Endothelial cell of umbilical vein (primary cell): ENCODE data around the gene SLC24A3. TPM values are rescaled to one million over a fixed set of nuclear protein-coding genes. Genes with fewer than 3 reads are reported as not detected.

Experiments
- BruUV-seq: library from RNA; stranded (reverse); fragments of 400-500 nt; replicated peaks from 2 replicates; lab custom pipeline; 2021; lab: Mats Ljungman, UMichigan
- CTCF ChIA-PET: fragments of 300-600, 350-600 bp; sonication (Branson Sonifier 250); formaldehyde crosslinking; loops from one replicate; lab custom pipeline; 2021; ENCODE audit warnings: antibody characterized with exemption, inconsistent platforms; lab: Charles Lee
- POLR2A ChIA-PET: fragments of 300-600, 350-600 bp; sonication (Branson Sonifier 250); formaldehyde crosslinking; loops from one replicate; lab custom pipeline; 2021; ENCODE audit warnings: antibody characterized with exemption, inconsistent platforms; lab: Charles Lee
- DNase-seq: peaks from one replicate; pipeline ENCODE4 v3.0.0-alpha.2; 2011; ENCODE audit warnings: low read depth, low spot score
- FAIRE-seq: peaks from 2 replicates; lab custom pipeline; 2011; peaks lifted over from hg19 to GRCh38; lab: Jason Lieb, UNC
- H2AFZ ChIP-seq: 2 replicates; pipeline ENCODE4 v1.6.0; 2012; ENCODE audit warnings: low read depth, low read length, control low read depth, inconsistent platforms
- H3K27ac ChIP-seq: 2 replicates; pipeline ENCODE4 v1.5.1; 2011; ENCODE audit warnings: low read depth, mild to moderate bottlenecking, control low read depth, low read length, moderate library complexity; ENCODE audit not compliant: insufficient read depth
- H3K27me3 ChIP-seq, 2 experiments: 2 replicates each; pipeline versions ENCODE4 v1.6.0 to v1.6.1; 2011; ENCODE audit warnings: low read length in 2 of 2, mixed read lengths in 1 of 2; ENCODE audit not compliant: control insufficient read depth in 2 of 2, insufficient read depth in 2 of 2
- H3K36me3 ChIP-seq, 2 experiments: 2 replicates in 1 of 2; 3 replicates in 1 of 2; pipeline ENCODE4 v1.5.1; 2011; ENCODE audit warnings: low read length in 2 of 2, mild to moderate bottlenecking in 1 of 2, moderate library complexity in 1 of 2; ENCODE audit not compliant: control insufficient read depth in 2 of 2, insufficient read depth in 2 of 2; ENCODE audit errors: extremely low read depth in 1 of 2
- H3K4me1 ChIP-seq: 3 replicates; pipeline ENCODE4 v1.5.1; 2011; ENCODE audit warnings: mild to moderate bottlenecking, low read length; ENCODE audit not compliant: control insufficient read depth, insufficient read depth; ENCODE audit errors: extremely low read depth
- H3K4me2 ChIP-seq: 2 replicates; pipeline ENCODE4 v1.6.1; 2011; ENCODE audit warnings: low read length, control low read depth, mixed read lengths; ENCODE audit not compliant: insufficient read depth
- H3K4me3 ChIP-seq, 3 experiments: fragments of 200-600 bp in 1 of 3; sonication (generic), shearing (Covaris generic) in 1 of 3; replicated peaks in 1 of 3; 2 replicates each; pipeline ENCODE4 v1.5.1; 2011 to 2016; ENCODE audit warnings: control low read depth in 3 of 3, low read length in 3 of 3, mild to moderate bottlenecking in 2 of 3, inconsistent platforms in 1 of 3, low read depth in 1 of 3, moderate library complexity in 1 of 3; ENCODE audit not compliant: insufficient read depth in 1 of 3
- H3K79me2 ChIP-seq: 2 replicates; pipeline ENCODE4 v1.6.0; 2012; ENCODE audit warnings: low read length, inconsistent platforms; ENCODE audit not compliant: control insufficient read depth, insufficient read depth
- H3K9ac ChIP-seq: replicated peaks from 2 replicates; pipeline ENCODE3; 2011; ENCODE audit warnings: low read length, control low read depth; ENCODE audit not compliant: insufficient read depth; ENCODE audit errors: extremely low read depth
- H3K9me1 ChIP-seq: replicated peaks from 3 replicates; pipeline ENCODE4 v1.6.0; 2011; ENCODE audit warnings: mild to moderate bottlenecking, low read length; ENCODE audit not compliant: control insufficient read depth, insufficient read depth; ENCODE audit errors: extremely low read depth
- H3K9me3 ChIP-seq: replicated peaks from 2 replicates; pipeline ENCODE4 v1.5.1; 2012; ENCODE audit warnings: low read length, inconsistent platforms; ENCODE audit not compliant: control insufficient read depth, insufficient read depth
- H4K20me1 ChIP-seq: replicated peaks from 2 replicates; pipeline ENCODE3; 2011; ENCODE audit warnings: mild to moderate bottlenecking, low read length; ENCODE audit not compliant: control insufficient read depth, insufficient read depth; ENCODE audit errors: extremely low read depth
- CTCF ChIP-seq, 2 donors: IDR thresholded peaks; 1 replicate in 1 of 2; 2 replicates in 1 of 2; pipeline ENCODE4 v1.5.1; 2011; ENCODE audit warnings: low read length in 2 of 2, mild to moderate bottlenecking in 2 of 2, moderate library complexity in 2 of 2, control low read depth in 1 of 2, inconsistent platforms in 1 of 2, low read depth in 1 of 2; ENCODE audit not compliant: insufficient read depth in 1 of 2; ENCODE audit errors: extremely low read depth in 1 of 2
- EZH2 ChIP-seq: IDR thresholded peaks from 2 replicates; pipeline ENCODE4 v1.6.1; 2012; ENCODE audit warnings: borderline replicate concordance, low read depth, mild to moderate bottlenecking, moderate library complexity, low read length, inconsistent platforms; ENCODE audit not compliant: severe bottlenecking
- FOS ChIP-seq: IDR thresholded peaks from 2 replicates; pipeline ENCODE4 v1.6.1; 2011; ENCODE audit warnings: mild to moderate bottlenecking, low read length, moderate library complexity, borderline replicate concordance; ENCODE audit not compliant: insufficient read depth
- GATA2 ChIP-seq: IDR thresholded peaks from 2 replicates; pipeline ENCODE4 v1.7.0; 2011; ENCODE audit warnings: low read depth, mild to moderate bottlenecking, moderate library complexity, mixed read lengths, low read length; ENCODE audit not compliant: insufficient read length, insufficient read depth
- JUN ChIP-seq: IDR thresholded peaks from 2 replicates; pipeline ENCODE4 v1.6.1; 2011; ENCODE audit warnings: borderline replicate concordance, low read depth; ENCODE audit not compliant: insufficient read length, insufficient read depth
- MAX ChIP-seq: IDR thresholded peaks from 2 replicates; pipeline ENCODE4 v1.6.1; 2011; ENCODE audit not compliant: insufficient read depth, insufficient read length
- MYC ChIP-seq: IDR thresholded peaks from one replicate; pipeline ENCODE4 v1.6.1; 2011; ENCODE audit warnings: mild to moderate bottlenecking, low read depth, low read length
- POLR2A ChIP-seq: IDR thresholded peaks from 2 replicates; pipeline ENCODE4 v1.6.1; 2012; ENCODE audit warnings: low read depth, mild to moderate bottlenecking, control low read depth, low read length
- POLR2AphosphoS5 ChIP-seq: IDR thresholded peaks from 2 replicates; pipeline ENCODE4 v1.6.1; 2012; ENCODE audit warnings: low read depth, mild to moderate bottlenecking, control low read depth, low read length, moderate library complexity; ENCODE audit not compliant: insufficient read depth
- dilution Hi-C: fragments of 300-500 bp; cut with MboI; formaldehyde crosslinking; loops from one replicate; pipeline ENCODE4 v1.15.0; 2019; ENCODE audit warnings: low sequenced_read_pairs; ENCODE audit not compliant: extremely low pct_ligation_motif_present
- intact Hi-C: fragments of 100-400 bp; cut with micrococcal nuclease; formaldehyde crosslinking; loops from one replicate; pipeline ENCODE4 v1.10.0; 2022
- polyA plus RNA-seq, 4 experiments: library from polyadenylated mRNA; depleted of rRNA in 3 of 4; stranded (reverse) in 3 of 4; unstranded in 1 of 4; fragments of >200 nt; gene quantifications; 2 replicates each; pipeline versions ENCODE4 v1.2.1 to v1.2.3, GENCODE V29; 2011 to 2012; ENCODE audit warnings: missing spikeins in 1 of 4
- total RNA-seq: library from RNA; stranded (reverse); gene quantifications from 2 replicates; pipeline ENCODE4 v1.2.3, GENCODE V29; 2021

Gene SLC24A3
- total and polyA plus RNA-seq, 2 donors (not counting 3 experiments of a cell fraction or from before 2014, with no cell fraction given): not detected

DNA sequence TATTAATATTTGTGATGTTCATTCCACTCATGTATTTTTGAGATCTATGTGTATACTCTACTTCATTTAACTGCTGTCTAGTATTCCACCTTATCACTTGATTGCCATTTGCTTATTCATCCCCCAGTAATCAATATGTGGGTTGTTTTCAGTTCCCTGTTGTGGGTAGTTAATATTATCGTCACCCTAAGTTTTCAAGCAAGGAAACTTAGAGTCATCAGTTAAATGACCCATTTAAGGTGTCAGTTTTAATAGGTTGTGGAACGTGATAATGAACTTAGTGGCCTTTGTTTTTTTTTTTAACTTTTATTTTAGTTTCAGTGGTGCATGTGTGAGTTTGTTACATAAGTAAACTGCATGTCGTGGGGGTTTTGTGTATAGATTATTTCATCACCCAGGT is 90.3 kb downstream of the SLC24A3 start:
- Histone ChIP-seq H4K20me1 (no peaks in the 10 kb centered on the region), H3K9me1 (no peaks in the 10 kb centered on the region), H3K9ac (no peak overlapping the region), H3K36me3 (no peaks in the 10 kb centered on the region), H3K4me1 (no peaks in the 10 kb centered on the region), H3K27me3 (no peaks in the 10 kb centered on the region), H3K4me2 (no peak overlapping the region), H2AFZ (no peak overlapping the region), H3K9me3 (peaks cover 6% of the 10 kb centered on the region), H3K4me3 (no peak overlapping the region), H3K79me2 (no peaks in the 10 kb centered on the region), H3K27ac (no peak overlapping the region)
- TF ChIP-seq MAX (no peak), JUN (no peak), GATA2 (no peak), EZH2 (no peak), POLR2AphosphoS5 (no peak), POLR2A (no peak), FOS (no peak), CTCF (IDR thresholded peaks at IDR 0.05; ENCODE audit: extremely low read depth in 1 of 2, insufficient read depth in 1 of 2, low read depth in 1 of 2, low read length in 2 of 2) (no peak), MYC (no peak)
- ChIA-PET CTCF (no interaction called here), POLR2A (no interaction called here)
- dilution Hi-C loops: no loop called here
- DNase-seq (no peak), FAIRE-seq (no peak)
- BruUV-seq: no TSS peak
- intact Hi-C loops: no loop called here
